Measurements from ENCODE around the gene SPRR2E.
"Not testable (repeated sequence)": the region's sequence is repeated elsewhere in the genome, so short reads cannot be mapped to it uniquely, and the experiment has no call there.

The SPRR2E gene

GRCh38 chr1:153058826-153059784 lies 35.2 kb downstream of the SPRR2E start:
- DNase-seq: no peak

- no peak for DNase-seq
Measured at GRCh38 chr1:153058154-153058553, 36.2 kb downstream of the SPRR2E start.

GRCh38 chr1:153057375-153057774 lies 37.0 kb downstream of the SPRR2E start, which contains the start of gene SPRR2A:
TSS of gene SPRR2A (minus strand) at chr1:153057512. CDS start at chr1:153056735, 777 bp downstream.
- no peak for DNase-seq

GRCh38 chr1:153056111-153056510 lies 38.2 kb downstream of the SPRR2E start:
- not testable (repeated sequence) for DNase-seq

GRCh38 chr1:153049211-153049610 lies 45.1 kb downstream of the SPRR2E start:
- DNase-seq: no peak

Data from CD4-positive, alpha-beta T cell treated with Interleukin-15 for 1 hour (primary cell).